Measurements from ENCODE around the gene ACTL7A. TPM values are rescaled to one million over a fixed set of nuclear protein-coding genes. Genes with fewer than 3 reads are reported as not detected.
"Not testable (repeated sequence)": the region's sequence is repeated elsewhere in the genome, so short reads cannot be mapped to it uniquely, and the experiment has no call there.

The ACTL7A gene
- total RNA-seq, 2 donors from 2014 or later = not detected

DNA sequence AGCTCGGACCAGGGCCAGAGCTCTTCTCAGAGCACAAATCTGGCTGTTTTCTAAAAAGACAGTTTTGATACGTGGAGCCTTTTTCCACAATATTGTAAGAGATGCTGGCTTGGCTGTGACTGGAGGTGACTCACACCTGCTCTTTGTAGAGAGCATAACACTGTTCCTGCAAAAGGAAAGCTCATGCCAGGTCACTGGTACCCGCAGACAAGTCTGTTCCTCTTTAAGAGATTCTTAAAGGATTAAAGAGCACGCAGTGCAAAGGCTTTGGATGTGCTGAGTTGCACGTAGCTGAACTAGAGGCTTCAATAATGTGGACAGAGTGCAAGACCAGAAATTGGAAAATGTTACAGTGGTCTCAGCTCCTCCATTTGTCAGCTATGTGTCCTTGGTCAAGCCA lies 25.3 kb upstream of the ACTL7A start:
- peaks cover 8% of the 10 kb centered on the region for H3K4me1 Mint-ChIP-seq
- DNase-seq = no peak
- no peaks in the 10 kb centered on the region for H3K9me3 ChIP-seq (ENCODE audit: control insufficient read depth, low read length, poor library complexity, severe bottlenecking)
- H3K4me3 Mint-ChIP-seq = no peak overlapping the region
- peaks cover 5% of the 10 kb centered on the region for H3K27me3 Mint-ChIP-seq
- H3K36me3 Mint-ChIP-seq (ENCODE audit: low read depth) = peaks cover 2% of the 10 kb centered on the region
- no peak overlapping the region for H3K27ac Mint-ChIP-seq
- ATAC-seq = no peak

GRCh38 chr9:108837530-108837929 lies 24.5 kb upstream of the ACTL7A start:
- peaks cover 8% of the 10 kb centered on the region for H3K27me3 Mint-ChIP-seq
- H3K36me3 Mint-ChIP-seq (ENCODE audit: low read depth) = peaks cover 2% of the 10 kb centered on the region
- peaks cover 9% of the 10 kb centered on the region for H3K4me1 Mint-ChIP-seq
- H3K9me3 ChIP-seq (ENCODE audit: control insufficient read depth, low read length, poor library complexity, severe bottlenecking) = no peaks in the 10 kb centered on the region
- no peak overlapping the region for H3K27ac Mint-ChIP-seq
- no peak overlapping the region for H3K4me3 Mint-ChIP-seq
- ATAC-seq = no peak
- no peak for DNase-seq

GRCh38 chr9:108838017-108838416 lies 24.0 kb upstream of the ACTL7A start:
- ATAC-seq (no peak), DNase-seq (no peak)
- H3K36me3 Mint-ChIP-seq (ENCODE audit: low read depth) = peaks cover 2% of the 10 kb centered on the region
- no peak overlapping the region for H3K4me3 Mint-ChIP-seq
- peaks cover 13% of the 10 kb centered on the region for H3K4me1 Mint-ChIP-seq
- H3K9me3 ChIP-seq (ENCODE audit: control insufficient read depth, low read length, poor library complexity, severe bottlenecking) = no peaks in the 10 kb centered on the region
- H3K27ac Mint-ChIP-seq = no peak overlapping the region
- H3K27me3 Mint-ChIP-seq = peaks cover 9% of the 10 kb centered on the region

DNA sequence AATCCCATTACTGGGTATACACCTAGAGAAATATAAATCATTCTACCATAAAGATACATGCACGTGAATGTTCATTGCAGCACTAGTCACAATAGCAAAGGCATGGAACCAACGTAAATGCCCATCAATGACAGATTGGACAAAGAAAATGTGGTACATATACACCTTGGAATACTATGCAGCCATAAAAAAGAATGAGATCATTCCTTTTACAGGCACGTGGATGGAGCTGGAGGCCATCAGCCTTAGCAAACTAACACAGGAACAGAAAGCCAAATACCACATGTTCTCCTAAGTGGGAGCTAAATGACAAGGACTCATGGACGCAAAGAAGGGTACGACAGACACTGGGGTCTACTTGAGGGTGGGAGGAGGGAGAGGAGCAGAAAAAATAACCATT lies 22.5 kb upstream of the ACTL7A start:
- not testable (repeated sequence) for DNase-seq; H3K27ac Mint-ChIP-seq; ATAC-seq; H3K9me3 ChIP-seq (ENCODE audit: control insufficient read depth, low read length, poor library complexity, severe bottlenecking); H3K27me3 Mint-ChIP-seq; H3K4me3 Mint-ChIP-seq; H3K36me3 Mint-ChIP-seq (ENCODE audit: low read depth)
- peaks cover 14% of the 10 kb centered on the region for H3K4me1 Mint-ChIP-seq

DNA sequence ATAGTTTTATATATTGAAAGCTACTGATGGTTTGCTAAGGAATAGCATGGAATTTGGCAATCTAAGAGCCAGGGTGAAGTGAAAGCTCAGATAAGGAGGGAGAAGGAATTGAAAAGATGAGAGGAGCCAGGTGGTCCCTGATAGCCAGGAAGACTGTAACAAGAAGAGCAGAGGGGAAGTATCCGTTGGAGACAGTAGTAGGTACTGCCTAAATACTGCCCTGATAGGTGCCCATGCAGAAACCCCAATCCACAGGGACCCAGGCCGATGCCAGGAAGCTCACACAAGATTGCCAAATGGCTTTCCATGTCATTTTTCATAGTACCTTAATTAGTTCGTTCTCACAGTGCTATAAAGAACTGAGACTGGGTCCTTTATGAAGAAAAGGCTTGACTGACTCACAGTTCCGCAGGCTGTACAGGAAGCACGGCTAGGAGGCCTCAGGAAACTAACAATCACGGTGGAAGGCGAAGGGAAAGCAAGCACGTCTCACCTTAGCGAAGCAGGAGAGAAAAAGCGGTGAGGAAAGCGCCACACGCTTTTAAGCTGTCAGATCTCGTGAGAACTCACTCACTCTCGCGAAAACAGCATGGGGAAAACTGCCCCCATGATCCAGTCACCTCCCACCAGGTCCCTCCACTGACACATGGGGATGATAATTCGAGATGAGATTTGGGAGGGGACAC lies 19.3 kb upstream of the ACTL7A start:
- Mint-ChIP-seq H3K4me3 (peak overlapping the region; percentile 73), H3K36me3 (ENCODE audit: low read depth) (no peaks in the 10 kb centered on the region), H3K27me3 (peaks cover 8% of the 10 kb centered on the region), H3K4me1 (peaks cover 6% of the 10 kb centered on the region), H3K27ac (peak overlapping the region; percentile 29)
- ATAC-seq (no peak), DNase-seq (no peak)
- H3K9me3 ChIP-seq (ENCODE audit: control insufficient read depth, low read length, poor library complexity, severe bottlenecking) = no peaks in the 10 kb centered on the region

DNA sequence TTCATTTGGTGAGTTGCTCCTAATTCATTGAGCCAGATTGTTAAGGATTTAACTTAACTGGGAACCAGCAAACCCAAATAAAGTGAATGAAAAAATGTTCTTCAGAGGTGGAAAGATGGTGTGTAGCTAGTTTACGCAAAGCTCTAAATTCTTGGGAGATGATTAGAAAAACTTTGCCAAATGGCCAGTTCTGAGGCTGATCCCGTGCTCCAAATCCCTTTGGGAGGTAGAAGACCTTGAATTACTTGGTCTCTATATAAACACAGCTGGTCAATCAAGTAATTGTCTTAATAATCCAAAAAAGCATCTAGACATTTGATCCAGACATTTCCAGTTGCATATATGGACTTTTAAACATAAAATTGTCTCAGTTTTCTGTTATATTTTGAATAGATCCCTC lies 17.7 kb upstream of the ACTL7A start:
- DNase-seq = no peak
- Mint-ChIP-seq H3K4me3 (no peak overlapping the region), H3K36me3 (ENCODE audit: low read depth) (no peaks in the 10 kb centered on the region), H3K27me3 (peaks cover 19% of the 10 kb centered on the region), H3K27ac (no peak overlapping the region), H3K4me1 (peaks cover 6% of the 10 kb centered on the region)
- ATAC-seq = no peak
- no peaks in the 10 kb centered on the region for H3K9me3 ChIP-seq (ENCODE audit: control insufficient read depth, low read length, poor library complexity, severe bottlenecking)

- Mint-ChIP-seq H3K27me3 (peaks cover 19% of the 10 kb centered on the region), H3K4me3 (no peak overlapping the region), H3K36me3 (ENCODE audit: low read depth) (no peaks in the 10 kb centered on the region), H3K4me1 (peaks cover 6% of the 10 kb centered on the region), H3K27ac (no peak overlapping the region)
- H3K9me3 ChIP-seq (ENCODE audit: control insufficient read depth, low read length, poor library complexity, severe bottlenecking) = no peaks in the 10 kb centered on the region
- no peak for DNase-seq
- ATAC-seq = no peak
These were observed 17.2 kb upstream of the ACTL7A start for GRCh38 chr9:108844856-108845255.

DNA sequence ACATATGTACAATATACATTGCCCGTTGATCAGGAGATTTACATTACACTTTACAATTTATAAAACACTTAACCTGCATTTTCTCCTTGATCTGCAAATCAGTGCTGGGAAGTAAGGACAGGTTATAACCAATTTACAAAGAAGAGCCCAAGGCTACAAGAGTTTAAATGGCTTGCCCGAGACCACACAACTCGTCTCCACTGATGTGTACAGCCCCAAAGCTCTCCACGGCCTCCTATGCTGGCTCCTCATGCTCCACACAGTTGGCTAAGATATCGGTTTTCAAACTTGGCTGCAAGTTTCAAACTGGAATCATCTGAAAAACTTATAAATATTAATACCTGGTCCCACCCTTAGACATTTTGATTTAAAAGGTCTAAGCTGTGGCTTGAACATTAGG lies 16.6 kb upstream of the ACTL7A start:
- Mint-ChIP-seq H3K27ac (no peak overlapping the region), H3K36me3 (ENCODE audit: low read depth) (no peaks in the 10 kb centered on the region), H3K27me3 (peaks cover 19% of the 10 kb centered on the region), H3K4me1 (peaks cover 6% of the 10 kb centered on the region), H3K4me3 (no peak overlapping the region)
- ATAC-seq (no peak), DNase-seq (no peak)
- no peaks in the 10 kb centered on the region for H3K9me3 ChIP-seq (ENCODE audit: control insufficient read depth, low read length, poor library complexity, severe bottlenecking)

DNA sequence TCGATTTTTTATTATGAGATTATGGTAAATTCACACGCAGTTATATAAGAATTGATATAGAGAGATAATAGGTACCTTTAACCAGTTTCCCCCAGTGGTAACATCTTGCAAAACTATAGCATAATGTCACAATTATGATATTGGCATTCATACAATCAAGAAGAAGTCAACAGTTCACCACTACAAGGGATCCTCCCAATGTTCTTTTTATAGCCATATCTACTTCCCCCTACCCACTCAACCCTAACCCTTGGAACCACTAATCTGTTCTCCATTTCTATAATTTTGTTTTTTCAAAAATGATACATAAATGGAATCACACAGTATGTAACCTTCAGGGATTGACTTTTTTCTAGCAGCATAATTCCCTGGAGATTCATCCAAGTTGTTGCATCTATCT lies 16.1 kb upstream of the ACTL7A start:
- H3K4me1 Mint-ChIP-seq = peaks cover 6% of the 10 kb centered on the region
- H3K4me3 Mint-ChIP-seq = no peak overlapping the region
- H3K36me3 Mint-ChIP-seq (ENCODE audit: low read depth) = no peaks in the 10 kb centered on the region

DNA sequence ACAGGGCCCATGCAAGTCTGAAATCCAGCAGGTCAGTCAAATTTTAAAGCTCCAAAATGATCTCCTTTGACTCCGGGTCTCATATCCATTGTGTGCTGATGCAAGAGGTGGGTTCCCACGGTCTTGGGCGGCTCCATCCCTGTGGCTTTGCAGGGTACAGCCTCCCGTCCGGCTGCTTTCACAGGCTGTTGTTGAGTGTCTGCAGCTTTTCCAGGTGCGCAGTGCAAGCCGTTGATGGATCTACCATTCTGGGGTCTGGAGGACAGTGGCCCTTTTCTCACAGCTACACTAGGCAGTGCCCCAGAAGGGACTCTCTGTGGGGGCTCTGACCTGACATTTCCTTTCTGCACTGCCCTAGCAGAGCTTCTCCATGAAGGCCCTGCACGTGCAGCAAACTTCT lies 13.8 kb upstream of the ACTL7A start:
- ATAC-seq; H3K36me3 Mint-ChIP-seq (ENCODE audit: low read depth); H3K4me3 Mint-ChIP-seq; DNase-seq; H3K9me3 ChIP-seq (ENCODE audit: control insufficient read depth, low read length, poor library complexity, severe bottlenecking); H3K4me1 Mint-ChIP-seq; H3K27ac Mint-ChIP-seq: not testable (repeated sequence)
- peaks cover 28% of the 10 kb centered on the region for H3K27me3 Mint-ChIP-seq

More for the DNA sequence above, 16.1 kb upstream of the ACTL7A start:
- DNase-seq (no peak), ATAC-seq (no peak)
- no peaks in the 10 kb centered on the region for H3K9me3 ChIP-seq (ENCODE audit: control insufficient read depth, low read length, poor library complexity, severe bottlenecking)
- peaks cover 19% of the 10 kb centered on the region for H3K27me3 Mint-ChIP-seq
- no peak overlapping the region for H3K27ac Mint-ChIP-seq

DNA sequence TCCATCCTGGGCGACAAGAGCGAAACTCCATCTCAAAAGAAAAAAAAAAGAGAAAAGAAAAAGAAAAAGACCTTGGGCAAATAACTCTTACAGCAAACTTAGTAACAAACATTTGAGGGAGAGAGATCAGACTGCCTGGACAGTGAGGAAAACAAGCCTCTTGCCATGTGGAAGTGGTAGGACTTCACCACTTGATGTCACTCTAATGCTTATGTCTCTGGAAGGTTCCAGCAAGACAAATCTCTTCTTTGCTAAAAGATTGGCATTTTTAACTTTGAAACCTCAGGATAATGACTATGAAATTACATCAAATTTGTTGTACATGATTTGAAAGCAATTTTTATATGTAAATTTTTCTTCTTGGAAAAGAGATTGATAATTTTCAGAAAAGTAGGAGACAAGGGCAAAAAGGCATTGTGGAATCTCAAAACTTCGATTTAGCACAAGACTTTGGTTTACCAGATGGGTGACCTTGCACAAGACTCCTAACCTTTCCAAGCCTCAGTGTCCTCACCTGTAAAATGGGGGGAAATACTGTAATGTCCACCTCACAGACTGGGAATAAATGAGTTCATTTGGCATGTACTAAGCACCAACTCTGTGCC lies 11.7 kb upstream of the ACTL7A start:
- ATAC-seq (no peak), DNase-seq (no peak)
- H3K27ac Mint-ChIP-seq = no peak overlapping the region
- H3K9me3 ChIP-seq (ENCODE audit: control insufficient read depth, low read length, poor library complexity, severe bottlenecking) = no peaks in the 10 kb centered on the region
- no peak overlapping the region for H3K4me3 Mint-ChIP-seq
- H3K4me1 Mint-ChIP-seq = no peaks in the 10 kb centered on the region
- no peaks in the 10 kb centered on the region for H3K36me3 Mint-ChIP-seq (ENCODE audit: low read depth)
- peaks cover 35% of the 10 kb centered on the region for H3K27me3 Mint-ChIP-seq

- no peak for DNase-seq
- no peaks in the 10 kb centered on the region for H3K4me1 Mint-ChIP-seq
These were observed 10.9 kb upstream of the ACTL7A start for GRCh38 chr9:108851138-108851537.

GRCh38 chr9:108852079-108852478 lies 10.0 kb upstream of the ACTL7A start:
- H3K36me3 Mint-ChIP-seq (ENCODE audit: low read depth) = no peaks in the 10 kb centered on the region
- ATAC-seq = no peak

More at GRCh38 chr9:108851138-108851537, 10.9 kb upstream of the ACTL7A start:
- no peak overlapping the region for H3K27ac Mint-ChIP-seq
- no peak overlapping the region for H3K4me3 Mint-ChIP-seq
- no peaks in the 10 kb centered on the region for H3K9me3 ChIP-seq (ENCODE audit: control insufficient read depth, low read length, poor library complexity, severe bottlenecking)
- ATAC-seq = no peak
- H3K36me3 Mint-ChIP-seq (ENCODE audit: low read depth) = no peaks in the 10 kb centered on the region
- peaks cover 35% of the 10 kb centered on the region for H3K27me3 Mint-ChIP-seq

DNA sequence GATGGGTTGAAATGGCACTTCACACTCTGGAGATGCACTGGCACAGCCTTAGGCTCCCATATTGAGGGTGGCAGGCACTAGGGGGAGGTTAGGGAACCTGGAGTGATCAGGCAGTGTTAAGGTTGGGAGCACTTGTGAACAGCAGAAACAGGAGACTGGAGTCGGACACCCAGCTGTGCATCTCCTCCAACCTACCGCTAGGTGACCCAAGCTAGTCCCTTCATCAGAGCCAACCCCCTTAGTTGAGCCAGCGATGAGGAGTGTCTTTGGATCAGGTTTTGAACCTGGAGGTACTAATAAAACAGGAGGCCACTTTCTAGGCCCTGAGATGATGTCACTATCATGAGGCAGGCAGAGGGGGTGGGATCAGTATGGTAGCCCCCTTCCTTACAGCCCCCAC lies 8.0 kb upstream of the ACTL7A start:
- H3K36me3 Mint-ChIP-seq (ENCODE audit: low read depth) = no peaks in the 10 kb centered on the region
- H3K4me1 Mint-ChIP-seq = no peaks in the 10 kb centered on the region
- H3K9me3 ChIP-seq (ENCODE audit: control insufficient read depth, low read length, poor library complexity, severe bottlenecking) = no peaks in the 10 kb centered on the region
- DNase-seq = no peak
- no peak for ATAC-seq
- H3K4me3 Mint-ChIP-seq = no peak overlapping the region
- H3K27me3 Mint-ChIP-seq = peaks cover 24% of the 10 kb centered on the region
- H3K27ac Mint-ChIP-seq = no peak overlapping the region

More at GRCh38 chr9:108852079-108852478, 10.0 kb upstream of the ACTL7A start:
- Mint-ChIP-seq H3K4me1 (no peaks in the 10 kb centered on the region), H3K27me3 (peaks cover 35% of the 10 kb centered on the region), H3K4me3 (no peak overlapping the region), H3K27ac (no peak overlapping the region)
- DNase-seq = no peak
- H3K9me3 ChIP-seq (ENCODE audit: control insufficient read depth, low read length, poor library complexity, severe bottlenecking) = no peaks in the 10 kb centered on the region

Data from T-helper 17 cell (primary cell).